Hematopoietic multipotent progenitor cell treated with erythropoietin and hydrocortisone succinate and interleukin-3 and kit ligand, for 8 days (in vitro differentiated cells): ENCODE data around the gene MALL.
"Not testable (repeated sequence)": the region's sequence is repeated elsewhere in the genome, so short reads cannot be mapped to it uniquely, and the experiment has no call there.

Experiments used
- DNase-seq: peaks from one replicate; pipeline ENCODE4 v3.0.0-alpha.2; 2015

Gene MALL

GRCh38 chr2:110115291-110116032 lies at the start of gene MALL:
TSS of gene MALL (minus strand) at chr2:110115822. CDS start at chr2:110115792, 30 bp downstream.
- no peak for DNase-seq

GRCh38 chr2:110157153-110157793 lies 41.7 kb upstream of the MALL start:
- peak; percentile 50 for DNase-seq

DNA sequence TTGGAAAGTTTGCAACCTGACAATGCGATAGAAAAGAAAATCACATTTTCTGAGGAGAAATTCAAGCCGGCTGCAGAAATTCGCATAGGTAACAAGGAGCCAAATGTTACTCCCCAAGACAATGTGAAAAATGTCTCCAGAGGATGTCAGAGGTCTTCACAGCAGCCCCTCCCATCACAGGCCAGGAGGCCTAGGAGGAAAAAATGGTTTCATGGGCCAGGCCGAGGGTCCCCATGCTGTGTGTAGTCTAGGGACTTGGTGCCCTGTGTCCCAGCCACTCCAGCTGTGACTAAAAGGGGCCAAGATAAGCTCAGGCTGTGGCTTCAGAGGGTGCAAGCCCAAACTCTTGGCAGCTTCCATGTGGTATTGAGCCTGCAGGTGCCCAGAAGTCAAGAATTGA lies 39.2 kb upstream of the MALL start:
- DNase-seq, result not testable (repeated sequence)

- DNase-seq, result not testable (repeated sequence)
Measured at GRCh38 chr2:110154188-110154587, 38.6 kb upstream of the MALL start.

- DNase-seq, result no peak
Measured at GRCh38 chr2:110153416-110153815, 37.8 kb upstream of the MALL start.

DNA sequence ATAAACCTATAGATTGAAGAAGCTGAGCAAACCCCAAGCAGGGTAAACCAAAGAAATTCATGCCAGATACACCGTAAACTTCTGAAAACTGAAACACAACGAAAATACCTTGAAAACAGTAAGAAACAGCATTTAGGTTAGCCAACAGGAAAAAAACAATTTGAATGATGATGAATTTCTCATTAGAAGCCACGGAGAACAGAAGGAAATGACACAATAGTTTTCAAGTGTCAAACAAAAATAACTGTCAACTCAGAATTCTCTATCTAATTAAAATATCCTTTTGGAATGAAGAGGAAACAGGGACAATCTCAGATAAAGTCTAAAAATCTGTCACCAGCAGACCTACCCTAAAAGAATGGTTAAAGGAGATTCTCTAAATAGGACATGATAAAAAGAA lies 37.3 kb upstream of the MALL start:
- no peak for DNase-seq

GRCh38 chr2:110149330-110150220 lies 34.0 kb upstream of the MALL start:
- no peak for DNase-seq

GRCh38 chr2:110146945-110147332 lies 31.3 kb upstream of the MALL start:
- DNase-seq, result no peak

- DNase-seq, result no peak
Measured at GRCh38 chr2:110146183-110146944, 30.7 kb upstream of the MALL start.

DNA sequence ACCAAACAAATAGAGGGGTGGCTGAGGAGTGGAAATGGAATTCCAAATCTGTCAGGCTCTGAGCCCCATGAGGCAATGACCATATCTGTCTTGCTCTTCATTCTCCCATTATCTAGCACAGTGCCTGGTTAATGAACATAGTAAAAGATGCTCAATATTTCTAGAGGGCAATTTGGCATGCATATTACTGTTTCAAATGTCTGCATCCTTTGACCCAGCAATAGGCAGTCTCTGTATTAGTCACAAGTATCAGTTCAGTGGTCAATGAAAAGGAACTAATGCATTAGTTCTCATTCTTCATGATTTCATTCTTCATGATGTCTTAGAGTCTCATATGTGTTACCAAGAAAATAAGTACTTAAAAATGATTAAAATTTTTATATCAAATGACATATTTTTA lies 28.4 kb upstream of the MALL start:
- no peak for DNase-seq

DNA sequence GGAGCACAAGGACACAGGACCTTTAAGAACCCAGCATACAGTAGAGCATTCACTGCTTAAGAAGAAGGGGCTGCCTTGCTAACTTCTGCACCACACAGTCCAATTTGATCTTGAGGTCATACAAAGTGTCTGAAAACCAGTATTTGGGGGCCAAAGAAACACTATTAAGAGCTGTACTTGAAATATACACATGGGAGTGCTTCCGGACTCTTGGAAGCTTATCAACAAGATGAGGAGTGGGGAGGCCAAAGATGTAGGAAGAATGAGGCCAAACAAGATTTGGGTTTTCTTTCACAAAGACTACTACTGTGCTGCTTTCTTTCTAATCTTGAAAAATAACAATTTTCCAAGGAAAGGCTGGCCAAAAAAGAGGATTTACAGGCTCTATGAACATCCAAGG lies 24.8 kb upstream of the MALL start:
- DNase-seq, result no peak

GRCh38 chr2:110134025-110134424 lies 18.4 kb upstream of the MALL start:
- DNase-seq, result no peak

DNA sequence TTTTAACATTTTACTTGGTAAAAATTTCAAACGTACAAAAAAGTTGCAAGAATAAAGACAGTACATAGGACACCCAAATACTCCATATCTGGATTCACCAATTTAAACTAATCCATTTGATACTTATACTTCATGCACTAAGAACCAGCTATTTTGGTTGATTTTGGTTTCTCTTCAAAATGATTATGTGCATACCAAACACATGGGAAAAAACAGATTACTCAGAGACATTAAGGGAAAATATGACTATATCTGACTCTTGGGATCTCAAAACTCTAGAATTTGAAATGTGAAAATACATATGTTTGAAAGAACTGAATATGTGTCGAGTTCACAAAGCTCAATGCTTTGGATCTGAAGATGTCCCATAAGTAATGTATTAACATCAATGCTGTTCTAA lies 15.5 kb upstream of the MALL start:
- no peak for DNase-seq

DNA sequence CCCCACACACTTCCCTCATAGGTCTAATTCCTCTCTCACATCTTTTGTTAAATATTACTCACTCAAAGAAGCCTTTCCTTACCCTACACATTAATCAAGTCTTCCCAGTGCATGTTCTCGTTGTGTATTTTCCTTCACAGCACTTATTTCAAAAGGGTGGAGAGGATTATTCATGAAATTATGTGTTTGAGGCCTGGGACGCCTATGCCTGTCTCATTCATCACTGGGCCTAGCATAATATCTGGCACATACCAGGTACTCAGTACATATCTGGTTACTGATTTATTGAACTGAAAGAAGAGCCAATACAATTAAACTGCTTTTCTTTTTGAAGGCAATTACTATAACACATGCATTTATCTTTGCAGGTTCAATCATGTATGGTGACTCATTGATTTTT lies 15.1 kb upstream of the MALL start:
- no peak for DNase-seq

- DNase-seq, result no peak
Measured at GRCh38 chr2:110126906-110127305, 11.3 kb upstream of the MALL start.

GRCh38 chr2:110126086-110126773 lies 10.6 kb upstream of the MALL start:
- DNase-seq, result no peak

GRCh38 chr2:110124939-110125691 lies 9.5 kb upstream of the MALL start:
- DNase-seq, result no peak

GRCh38 chr2:110124038-110124825 lies 8.6 kb upstream of the MALL start:
- DNase-seq, result no peak

- no peak for DNase-seq
Measured at GRCh38 chr2:110121592-110121991, 6.0 kb upstream of the MALL start.

DNA sequence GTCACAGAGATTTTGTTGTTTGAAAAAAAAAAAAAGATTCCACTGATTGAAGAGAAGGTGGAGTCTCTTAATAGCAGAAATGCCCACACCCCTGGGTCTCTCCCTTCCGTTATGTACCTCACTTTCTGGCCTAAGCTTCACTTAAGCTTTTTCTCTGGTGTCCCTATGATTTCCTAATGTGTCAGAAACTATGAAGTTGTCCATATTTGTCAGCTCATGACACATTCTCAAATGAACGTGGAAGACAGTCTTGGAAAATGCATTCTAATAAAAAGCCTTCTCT lies 5.4 kb upstream of the MALL start:
- DNase-seq, result no peak
